K562 (cell line): ENCODE data around the gene STUB1. TPM values are rescaled to one million over a fixed set of nuclear protein-coding genes. Genes with fewer than 3 reads are reported as not detected.

ENCODE experiments used
- CAMTA2 ChIP-seq: fragments of 250-450 bp; sonication (Bioruptor Pico); conservative IDR thresholded peaks from 2 replicates; pipeline ENCODE4 v1.5.1; 2022
- CC2D1A ChIP-seq: fragments of 450-650 bp; IDR thresholded peaks from 2 replicates; pipeline ENCODE4 v1.6.1; 2017; ENCODE audit warnings: mild to moderate bottlenecking
- DNMT1 ChIP-seq: fragments of 450-650 bp; IDR thresholded peaks from 2 replicates; pipeline ENCODE4 v1.6.1; 2016; ENCODE audit warnings: antibody characterized with exemption, mild to moderate bottlenecking
- FOXK1 ChIP-seq: sonication (generic); formaldehyde crosslinking; IDR thresholded peaks from 2 replicates; pipeline ENCODE4 v1.8.0; 2022; ENCODE audit warnings: missing genetic modification reagents, mild to moderate bottlenecking, borderline replicate concordance
- HBP1 ChIP-seq: fragments of 450-650 bp; formaldehyde crosslinking; IDR thresholded peaks from 2 replicates; pipeline ENCODE4 v1.4.0; 2022; ENCODE audit warnings: missing genetic modification characterization
- HDAC2 ChIP-seq: fragments of 450-650 bp; IDR thresholded peaks from 2 replicates; pipeline ENCODE4 v1.6.1; 2016; ENCODE audit warnings: mild to moderate bottlenecking
- IFI16 ChIP-seq: fragments of 250-450 bp; sonication (Bioruptor Pico); IDR thresholded peaks from 2 replicates; pipeline ENCODE4 v2.1.2; 2022; ENCODE audit warnings: mild to moderate bottlenecking, inconsistent platforms
- MECOM ChIP-seq: fragments of 250-450 bp; sonication (Bioruptor Pico); IDR thresholded peaks from 2 replicates; pipeline ENCODE4 v1.8.0; 2022; ENCODE audit warnings: inconsistent platforms
- NBN ChIP-seq: fragments of 450-650 bp; IDR thresholded peaks from 2 replicates; pipeline ENCODE4 v1.6.1; 2016; ENCODE audit warnings: low read depth, mild to moderate bottlenecking
- NKRF ChIP-seq: fragments of 450-650 bp; IDR thresholded peaks from 2 replicates; pipeline ENCODE4 v1.6.1; 2016; ENCODE audit warnings: borderline replicate concordance
- RBFOX2 ChIP-seq: fragments of 200-400 bp; formaldehyde crosslinking; IDR thresholded peaks from 2 replicates; pipeline ENCODE4 v1.6.1; 2017; ENCODE audit warnings: low read depth, mild to moderate bottlenecking, low read length, moderate library complexity
- RBM34 ChIP-seq: fragments of 200-400 bp; formaldehyde crosslinking; IDR thresholded peaks from 2 replicates; pipeline ENCODE4 v1.6.1; 2018; ENCODE audit warnings: low read length, borderline replicate concordance; ENCODE audit not compliant: insufficient read depth
- RNF2 ChIP-seq: sonication (generic); IDR thresholded peaks from 2 replicates; pipeline ENCODE4 v1.6.1; 2016
- SMC3 ChIP-seq: conservative IDR thresholded peaks from 2 replicates; pipeline ENCODE4 v1.6.1; 2011; ENCODE audit warnings: low read depth, low read length, improper control_type of control experiment; ENCODE audit not compliant: insufficient read depth
- TEAD1 ChIP-seq, 2 experiments: fragments of 450-650 bp in 1 of 2; sonication (generic) in 1 of 2; formaldehyde crosslinking; IDR thresholded peaks; 2 replicates each; pipeline versions ENCODE4 v1.4.0 to v1.8.0; 2020 to 2022; ENCODE audit warnings: mild to moderate bottlenecking in 2 of 2, missing genetic modification reagents in 1 of 2
- TSC22D4 ChIP-seq: fragments of 450-650 bp; IDR thresholded peaks from 2 replicates; pipeline ENCODE4 v1.6.1; 2016; ENCODE audit warnings: missing genetic modification characterization, missing biosample characterization, control low read depth
- ZBTB2 ChIP-seq: fragments of 450-650 bp; IDR thresholded peaks from 2 replicates; pipeline ENCODE4 v1.6.1; 2016; ENCODE audit warnings: antibody characterized with exemption
- ZBTB49 ChIP-seq: sonication (generic); formaldehyde crosslinking; IDR thresholded peaks from 2 replicates; pipeline ENCODE4 v1.8.0; 2022; ENCODE audit warnings: missing genetic modification reagents, mild to moderate bottlenecking, borderline replicate concordance
- ZNF511 ChIP-seq: sonication (generic); formaldehyde crosslinking; IDR thresholded peaks from 2 replicates; pipeline ENCODE4 v1.8.0; 2022; ENCODE audit warnings: mild to moderate bottlenecking, missing genetic modification reagents
- ZNF699 ChIP-seq: fragments of 250-450 bp; sonication (Bioruptor Pico); IDR thresholded peaks from 2 replicates; pipeline ENCODE4 v1.8.0; 2021; ENCODE audit warnings: mild to moderate bottlenecking, moderate library complexity; ENCODE audit not compliant: insufficient replicate concordance
- polyA plus RNA-seq, 8 experiments: library from polyadenylated mRNA; depleted of rRNA in 4 of 8; stranded (reverse) in 5 of 8; unstranded in 3 of 8; fragments of >200 nt; fragmentation: Nextera tagmentation in 2 of 8; fragmentation: Illumina TruSeq in 1 of 8; extraction: Ambion mirVana in 2 of 8; extraction: Trizol in 1 of 8; gene quantifications; 2 replicates each; pipeline versions ENCODE4 v1.2.1 to v1.2.3, GENCODE V29; 2011 to 2014; ENCODE audit warnings: inconsistent platforms in 1 of 8, missing spikeins in 1 of 8
- total RNA-seq, 7 experiments: library from RNA; depleted of rRNA in 6 of 7; stranded (reverse); fragments of >200 nt in 6 of 7; fragmentation: Illumina TruSeq in 2 of 7; extraction: Trizol in 2 of 7; gene quantifications; 2 replicates each; pipeline versions ENCODE4 v1.2.1 to v1.2.3, GENCODE V29; 2011 to 2021; ENCODE audit warnings: low replicate concordance in 1 of 7

STUB1 gene
- total and polyA plus RNA-seq, 9 of the 15 experiments (the other 6 are each of a cell fraction or from before 2014, with no cell fraction given): 10.6 to 251 (median 152) TPM

GRCh38 chr16:678858-679813 lies 1.1 kb upstream of the STUB1 start (continued):
- TF ChIP-seq HBP1 (CRISPR knock-in tag) (no peak), DNMT1 (no peak), NKRF (peak; percentile 78), ZBTB2 (peak; percentile 40; the same call in 1 of the 2 replicates), MECOM (CRISPR knock-in tag) (no peak), HDAC2 (peak; percentile 11; the same call in 1 of the 2 replicates), ZNF699 (CRISPR knock-in tag) (no peak), IFI16 (CRISPR knock-in tag) (no peak), TEAD1 (CRISPR knock-in tag; IDR thresholded peaks at IDR 0.05) (no peak), RBM34 (no peak), RBFOX2 (peak; percentile 65), NBN (no peak), CAMTA2 (CRISPR knock-in tag) (no peak), FOXK1 (no peak), CC2D1A (no peak), SMC3 (no peak), ZNF511 (CRISPR knock-in tag) (peak; percentile 60; the same call in 1 of the 2 replicates), TSC22D4 (tag) (no peak), ZBTB49 (no peak), RNF2 (no peak)
